GM12892 (cell line): ENCODE measurements around the gene E2F1.

ENCODE experiments used
- POLR2A ChIP-seq: IDR thresholded peaks from 2 replicates; pipeline ENCODE4 v1.6.1; 2011; ENCODE audit warnings: low read depth, low read length, control low read depth
- POLR2AphosphoS5 ChIP-seq: IDR thresholded peaks from 2 replicates; pipeline ENCODE4 v1.6.1; 2011; ENCODE audit warnings: low read depth, low read length, control low read depth
- TAF1 ChIP-seq: IDR thresholded peaks from 2 replicates; pipeline ENCODE4 v1.6.1; 2011; ENCODE audit warnings: low read depth, mild to moderate bottlenecking, control low read depth, low read length, borderline replicate concordance

DNA sequence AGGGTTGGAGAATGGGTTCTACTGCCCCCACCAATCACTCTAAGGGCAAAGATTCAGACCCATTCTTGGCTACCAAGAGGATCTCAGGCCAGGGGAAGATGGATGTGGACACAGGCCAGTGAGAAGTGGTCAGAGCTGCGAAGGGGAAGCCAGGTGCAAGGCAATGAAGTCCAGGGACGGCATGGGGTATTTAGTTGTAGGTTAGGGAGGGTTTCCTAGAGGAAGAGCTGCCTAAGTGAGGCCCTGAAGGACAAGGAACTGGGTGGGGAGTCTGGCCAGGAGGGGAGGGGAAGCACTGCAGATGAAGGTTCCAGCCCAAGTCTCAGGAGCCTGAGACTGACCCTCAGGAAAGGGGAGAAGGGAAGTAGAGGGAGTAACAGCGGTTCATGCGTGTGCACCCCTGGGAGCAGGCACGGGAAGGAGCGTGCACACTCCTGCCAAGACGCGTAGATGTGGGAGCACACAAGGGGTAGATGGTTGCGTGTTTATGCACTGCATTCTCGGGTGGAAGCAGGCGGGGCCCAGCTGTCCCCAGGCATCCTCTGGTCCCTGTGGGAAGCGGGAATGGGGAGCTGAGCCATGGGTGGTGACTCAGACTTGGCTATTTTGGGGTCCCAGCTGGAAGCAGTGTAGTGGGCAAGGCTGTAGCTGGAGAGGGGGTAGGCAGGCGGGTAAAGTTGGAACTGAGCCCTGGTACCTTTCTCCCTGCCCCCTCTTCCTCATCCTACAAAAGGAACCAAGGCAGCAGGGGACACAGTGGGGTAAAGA is 16.1 kb downstream of the E2F1 start:
- TF ChIP-seq POLR2AphosphoS5 (no peak), POLR2A (no peak), TAF1 (no peak)
